Nephron progenitor cell (in vitro differentiated cells): ENCODE measurements around the gene TRIM41.

Experiments used
- DNase-seq: peaks from one replicate; pipeline ENCODE4 v3.0.0; 2021
- H3K27ac Mint-ChIP-seq: 2 replicates; pipeline ENCODE4 v1.8.0; 2021; ENCODE audit warnings: mild to moderate bottlenecking, moderate library complexity, mixed read lengths
- H3K27me3 Mint-ChIP-seq: 2 replicates; pipeline ENCODE4 v1.8.0; 2021; ENCODE audit warnings: mild to moderate bottlenecking, low read depth, mixed read lengths; ENCODE audit not compliant: poor library complexity
- H3K36me3 Mint-ChIP-seq: 2 replicates; pipeline ENCODE4 v1.8.0; 2021; ENCODE audit warnings: low read depth, mixed read lengths
- H3K4me1 Mint-ChIP-seq: 2 replicates; pipeline ENCODE4 v1.8.0; 2021; ENCODE audit warnings: mixed read lengths
- H3K4me3 Mint-ChIP-seq: 2 replicates; pipeline ENCODE4 v1.8.0; 2021; ENCODE audit warnings: mild to moderate bottlenecking, moderate library complexity, mixed read lengths
- H3K9me3 Mint-ChIP-seq: 2 replicates; pipeline ENCODE4 v1.8.0; 2021; ENCODE audit warnings: mild to moderate bottlenecking, moderate library complexity, mixed read lengths
- CTCF ChIP-seq: fragments of 200-600 bp; sonication (generic); IDR thresholded peaks from 2 replicates; pipeline ENCODE4 v1.5.0; 2021; ENCODE audit warnings: antibody characterized with exemption

Gene TRIM41

GRCh38 chr5:181188700-181189362 is 34.2 kb upstream of the TRIM41 start:
- Mint-ChIP-seq H3K4me1 (peaks cover 32% of the 10 kb centered on the region), H3K27me3 (peaks cover 52% of the 10 kb centered on the region), H3K27ac (peak overlapping the region; percentile 98), H3K36me3 (no peaks in the 10 kb centered on the region), H3K4me3 (peak overlapping the region; percentile 99), H3K9me3 (peaks cover 12% of the 10 kb centered on the region)
- no peak for TF ChIP-seq CTCF
- peak; percentile 79 for DNase-seq

- peaks cover 55% of the 10 kb centered on the region for H3K27me3 Mint-ChIP-seq
- TF ChIP-seq CTCF: no peak
- H3K4me1 Mint-ChIP-seq: peaks cover 28% of the 10 kb centered on the region
- no peak overlapping the region for H3K27ac Mint-ChIP-seq
- no peaks in the 10 kb centered on the region for H3K36me3 Mint-ChIP-seq
- peak; percentile 56 for DNase-seq
- peak overlapping the region; percentile 99 for H3K4me3 Mint-ChIP-seq
- peaks cover 7% of the 10 kb centered on the region for H3K9me3 Mint-ChIP-seq
These were observed 33.6 kb upstream of the TRIM41 start for GRCh38 chr5:181189363-181189961.

GRCh38 chr5:181189962-181190710 is 32.9 kb upstream of the TRIM41 start:
- no peak for TF ChIP-seq CTCF
- H3K36me3 Mint-ChIP-seq: no peaks in the 10 kb centered on the region
- peaks cover 6% of the 10 kb centered on the region for H3K9me3 Mint-ChIP-seq
- peaks cover 28% of the 10 kb centered on the region for H3K4me1 Mint-ChIP-seq
- peak; percentile 30 for DNase-seq
- no peak overlapping the region for H3K27ac Mint-ChIP-seq
- H3K4me3 Mint-ChIP-seq: peak overlapping the region; percentile 99
- H3K27me3 Mint-ChIP-seq: peaks cover 55% of the 10 kb centered on the region

GRCh38 chr5:181190711-181191525 is 32.2 kb upstream of the TRIM41 start:
- Mint-ChIP-seq H3K4me1 (peaks cover 24% of the 10 kb centered on the region), H3K36me3 (no peaks in the 10 kb centered on the region), H3K9me3 (peaks cover 6% of the 10 kb centered on the region), H3K27ac (no peak overlapping the region), H3K27me3 (peaks cover 57% of the 10 kb centered on the region), H3K4me3 (peak overlapping the region; percentile 99)
- peak; percentile 66 for DNase-seq
- no peak for TF ChIP-seq CTCF

- no peaks in the 10 kb centered on the region for H3K36me3 Mint-ChIP-seq
- H3K27ac Mint-ChIP-seq: peak overlapping the region; percentile 83
- peaks cover 6% of the 10 kb centered on the region for H3K9me3 Mint-ChIP-seq
- H3K27me3 Mint-ChIP-seq: peaks cover 53% of the 10 kb centered on the region
- no peak for TF ChIP-seq CTCF
- peak overlapping the region; percentile 99 for H3K4me3 Mint-ChIP-seq
- peaks cover 22% of the 10 kb centered on the region for H3K4me1 Mint-ChIP-seq
- peak; percentile 97 for DNase-seq
These were observed 31.4 kb upstream of the TRIM41 start for GRCh38 chr5:181191526-181192336.
